NCI-H226 (cell line): ENCODE results near the gene RSPH10B.
"Not testable (repeated sequence)": the region's sequence is repeated elsewhere in the genome, so short reads cannot be mapped to it uniquely, and the experiment has no call there.

Experiments used
- DNase-seq: peaks from one replicate; pipeline ENCODE4 v3.0.0-alpha.2; 2015

The RSPH10B gene

DNA sequence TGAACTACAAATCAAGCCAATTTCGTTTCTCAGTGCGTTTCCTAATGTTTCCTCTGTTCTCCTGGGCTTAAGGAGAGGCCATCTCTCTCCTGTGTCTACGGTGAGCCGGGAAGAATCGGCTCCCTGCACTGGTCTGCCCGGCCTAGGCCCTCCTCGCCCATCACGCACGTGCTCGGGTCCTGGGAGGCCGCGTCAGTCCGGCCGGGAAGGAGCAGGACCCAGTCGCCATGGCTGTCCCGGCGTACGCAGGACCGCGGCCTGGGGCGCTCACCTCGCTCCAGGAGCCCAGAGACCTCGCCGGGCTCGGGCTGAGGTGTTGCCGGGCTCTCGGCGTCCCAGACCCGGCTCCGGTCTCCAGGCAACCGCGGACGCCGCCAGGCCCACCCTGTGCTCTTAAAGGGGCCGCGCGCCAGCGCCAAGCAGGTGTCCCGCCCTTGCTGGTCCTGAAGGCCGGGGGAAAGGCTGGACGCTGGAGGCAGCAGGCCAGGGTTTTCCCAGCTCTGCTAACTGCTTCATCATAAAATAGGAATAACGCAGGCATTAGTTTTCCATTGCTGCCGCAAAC, at the start of gene RSPH10B:
RSPH10B (minus strand) TSS at position 343 of the 565 bp plus-strand sequence. CDS start 3,573 bp downstream, outside the sequence.
- DNase-seq: not testable (repeated sequence)

DNA sequence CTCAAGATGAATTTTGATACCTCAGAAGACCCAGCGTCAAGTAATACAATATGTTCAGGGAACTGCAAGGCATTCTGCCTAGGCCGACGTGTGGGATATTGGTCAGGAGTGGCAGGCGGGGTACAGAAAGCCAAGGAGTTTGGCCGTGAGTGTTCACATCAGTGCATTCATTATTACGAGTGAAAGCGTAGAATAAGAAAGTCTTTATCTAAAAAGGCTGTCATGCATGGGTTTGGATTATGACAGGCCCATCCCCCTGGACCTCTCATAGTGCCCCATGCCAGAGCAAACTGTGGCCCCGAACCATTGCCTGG, 46.1 kb upstream of the RSPH10B start:
- DNase-seq: no peak

DNA sequence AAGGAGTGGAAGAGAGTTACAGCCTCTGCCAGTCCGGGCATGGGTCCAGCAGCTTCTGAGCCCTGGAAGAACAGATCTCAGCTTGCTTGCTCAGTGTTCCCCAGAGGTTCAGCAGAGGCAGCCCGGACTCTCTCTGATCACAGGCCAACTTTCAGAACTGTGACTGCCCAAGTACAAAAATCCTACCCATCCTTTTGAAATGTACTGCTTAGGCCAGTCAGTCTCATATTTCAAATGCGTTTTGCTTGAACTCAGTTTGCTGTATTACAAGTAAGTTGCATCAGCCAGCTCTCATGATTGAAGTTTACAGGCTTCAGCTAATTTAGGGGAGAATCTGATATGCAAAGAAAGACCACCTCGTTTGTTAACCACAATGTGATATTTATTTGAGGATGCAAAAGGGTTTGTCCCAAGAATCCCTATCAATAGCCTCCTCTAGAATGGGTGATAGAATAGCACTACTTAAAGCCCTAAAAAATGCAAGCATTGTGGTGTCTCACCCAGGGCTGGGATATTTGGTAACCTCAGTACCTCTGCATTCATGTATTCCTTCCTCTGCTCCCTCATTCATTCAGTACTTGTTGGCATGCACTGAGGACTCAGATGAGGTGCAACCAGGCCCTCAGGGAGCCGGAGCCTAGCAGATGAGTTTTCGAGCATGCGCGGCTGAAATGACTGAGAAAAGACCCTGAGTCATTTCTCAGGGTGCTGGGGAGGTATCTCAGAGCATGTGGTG, 45.6 kb upstream of the RSPH10B start:
- peak; percentile 23 for DNase-seq

DNA sequence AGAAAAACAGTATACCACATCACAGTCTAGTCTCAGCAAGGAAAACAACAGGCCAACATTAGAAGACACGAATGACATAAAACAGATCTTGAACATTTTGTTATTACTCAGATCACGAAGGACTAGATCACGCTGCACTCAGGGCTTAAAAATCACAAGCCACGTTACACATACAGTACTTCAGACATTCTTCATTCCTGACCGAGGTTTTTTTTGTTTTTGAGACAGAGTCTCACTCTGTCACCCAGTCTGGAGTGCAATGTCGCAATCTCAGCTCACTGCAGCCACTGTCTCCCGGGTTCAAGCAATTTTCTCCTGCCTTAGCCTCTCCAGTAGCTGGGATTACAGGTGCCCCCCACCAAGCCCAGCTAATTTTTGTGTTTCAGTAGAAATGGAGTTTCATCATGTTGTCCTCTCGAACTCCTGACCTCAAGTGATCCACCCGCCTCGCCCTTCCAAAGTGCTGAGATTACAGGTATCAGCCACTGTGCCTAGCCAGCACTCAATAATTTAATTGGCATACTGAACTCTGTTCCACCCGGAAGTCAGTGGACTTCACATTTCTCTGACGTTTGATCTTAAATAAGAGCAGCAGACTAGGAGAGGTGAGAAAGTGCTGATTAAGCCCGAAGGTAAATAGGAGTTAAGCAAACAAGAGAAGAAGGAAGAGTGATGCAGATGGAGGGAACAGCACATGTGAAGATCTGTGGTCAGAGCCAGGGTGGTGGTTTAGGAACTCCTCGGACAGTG, 42.0 kb upstream of the RSPH10B start:
- no peak for DNase-seq

DNA sequence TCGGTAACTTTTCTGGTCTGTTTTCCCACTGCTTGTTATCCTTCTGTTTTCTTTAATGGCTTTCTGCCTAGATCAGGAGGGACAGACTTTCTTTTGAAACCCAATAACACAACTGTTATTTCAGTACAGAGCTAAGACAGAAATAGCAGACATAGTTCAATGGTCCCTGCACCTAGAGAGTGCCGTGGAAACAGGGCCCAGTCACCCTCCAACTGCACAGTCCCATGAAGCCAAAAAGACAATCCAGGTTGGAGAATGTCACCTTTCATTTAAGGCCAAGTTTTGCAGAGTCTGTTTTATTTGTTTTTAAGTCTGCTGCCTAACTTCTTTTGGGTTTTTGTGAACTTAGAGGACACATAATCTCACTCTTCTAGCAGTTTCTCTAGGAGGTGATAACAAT, 41.1 kb upstream of the RSPH10B start:
- no peak for DNase-seq

DNA sequence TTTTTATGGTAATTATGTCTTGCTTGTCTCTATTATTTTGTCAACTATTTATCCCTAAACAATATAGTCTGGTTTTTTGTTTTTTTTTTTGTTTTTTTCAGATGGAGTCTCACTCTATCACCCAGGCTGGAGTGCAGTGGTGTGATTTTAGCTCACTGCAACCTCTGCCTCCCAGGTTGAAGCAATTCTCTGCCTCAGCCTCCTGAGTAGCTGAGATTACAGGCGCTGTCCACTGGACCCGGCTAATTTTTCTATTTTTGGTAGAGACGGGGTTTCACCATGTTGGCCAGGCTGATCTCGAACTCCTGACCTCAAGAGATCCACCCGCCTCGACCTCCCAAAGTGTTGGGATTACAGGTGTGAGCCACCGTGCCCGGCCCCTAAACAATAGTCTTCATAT, 39.9 kb upstream of the RSPH10B start:
- DNase-seq: not testable (repeated sequence)

DNA sequence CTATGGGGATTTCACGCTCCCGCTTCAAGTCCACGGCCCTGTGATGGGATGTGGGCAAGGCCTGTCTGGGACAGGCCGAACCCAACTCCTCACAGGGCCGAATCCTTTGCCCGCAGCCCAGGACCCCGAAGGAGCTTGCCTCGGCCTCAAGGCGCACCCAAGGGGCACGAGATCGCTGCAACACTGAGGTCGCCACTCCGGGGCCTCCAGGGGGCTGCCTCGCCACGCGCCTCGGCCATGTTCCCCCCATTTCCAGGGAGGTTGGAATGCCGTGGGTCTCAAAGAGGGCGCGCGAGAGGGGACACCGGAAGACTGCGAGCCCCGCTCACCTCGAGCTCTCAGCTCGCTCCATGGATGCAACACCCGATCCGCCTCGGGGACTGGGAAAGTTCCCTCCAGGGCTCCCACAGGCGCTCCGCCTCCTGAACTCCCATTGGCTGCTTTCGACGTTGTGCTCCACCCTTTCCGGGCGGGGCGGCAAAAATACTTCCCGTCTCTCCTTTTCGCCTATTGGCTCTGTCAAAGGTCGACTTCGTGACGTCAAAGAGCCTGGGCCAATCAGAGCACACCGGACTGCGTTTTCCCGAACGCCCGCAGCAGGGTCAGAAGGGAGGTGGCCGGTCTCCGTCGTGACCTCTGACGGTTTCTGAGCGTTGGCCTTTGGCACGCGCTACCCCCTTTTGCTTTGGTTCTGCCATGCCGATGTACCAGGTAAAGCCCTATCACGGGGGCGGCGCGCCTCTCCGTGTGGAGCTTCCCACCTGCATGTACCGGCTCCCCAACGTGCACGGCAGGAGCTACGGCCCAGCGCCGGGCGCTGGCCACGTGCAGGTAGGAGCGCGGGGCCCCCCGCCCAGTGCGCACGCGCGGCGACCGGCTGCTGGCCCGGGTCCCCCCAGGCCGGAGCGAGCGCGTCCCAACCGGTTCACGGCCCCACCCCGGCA, 38.5 kb upstream of the RSPH10B start, which contains the start of the genes AIMP2 and PMS2:
AIMP2 (plus strand) TSS at position 605 of the 944 bp plus-strand sequence; CDS start at position 697, 92 bp downstream.
PMS2 (minus strand) TSS at position 382 of the 944 bp plus-strand sequence; CDS start at position 352, 30 bp downstream.
- peak; percentile 100 for DNase-seq

DNA sequence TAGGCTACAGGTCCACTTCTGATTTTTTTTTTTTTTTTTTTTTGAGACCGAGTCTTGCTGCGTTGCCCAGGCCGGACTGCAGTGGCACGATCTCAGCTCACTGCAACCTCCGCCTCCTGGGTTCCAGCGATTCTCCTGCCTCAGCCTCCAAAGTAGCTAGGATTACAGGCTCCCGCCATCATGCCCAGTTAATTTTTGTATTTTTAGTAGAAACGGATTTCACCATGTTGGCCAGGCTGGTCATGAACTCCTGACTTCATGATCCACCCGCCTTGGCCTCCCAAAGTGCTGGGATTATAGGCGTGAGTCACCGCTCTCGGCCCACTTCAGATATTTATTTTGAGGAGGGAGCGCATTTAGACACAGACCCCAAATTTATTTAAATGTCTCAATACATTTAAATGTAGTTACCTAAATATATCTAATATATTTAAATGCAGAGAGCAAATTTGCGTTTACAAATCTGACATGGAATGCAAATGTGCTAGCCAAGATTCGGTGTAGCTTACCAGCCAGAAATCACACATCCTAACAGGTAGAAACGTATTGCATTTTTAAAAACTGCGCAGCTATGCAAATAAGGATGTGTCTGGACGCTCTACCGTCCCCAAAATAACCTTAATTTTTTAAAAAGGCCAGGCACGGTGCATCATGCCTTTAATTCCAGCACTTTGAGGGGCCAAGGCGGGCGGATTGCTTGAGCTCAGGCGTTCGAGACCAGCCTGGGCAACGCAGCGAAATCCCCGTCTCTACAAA, 37.5 kb upstream of the RSPH10B start:
- DNase-seq: not testable (repeated sequence)

DNA sequence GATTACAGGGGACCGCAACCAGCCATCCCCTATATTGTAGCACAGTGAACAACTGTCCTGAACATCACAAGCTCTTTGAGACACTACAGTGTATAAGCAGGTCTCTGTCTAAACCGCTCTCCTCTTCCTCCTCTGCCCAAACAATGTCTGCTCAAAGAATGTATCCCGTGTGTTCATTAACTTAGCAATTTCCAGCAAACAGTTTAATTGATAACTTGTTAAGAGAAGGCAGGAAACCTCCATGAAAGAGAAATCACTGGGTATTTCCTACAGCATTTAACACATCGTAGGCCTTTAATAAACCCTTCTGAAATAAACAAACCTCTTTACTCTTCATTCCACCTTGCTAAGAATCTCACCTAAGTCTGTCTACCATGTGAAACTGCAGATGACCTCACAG, 36.9 kb upstream of the RSPH10B start:
- DNase-seq: no peak

DNA sequence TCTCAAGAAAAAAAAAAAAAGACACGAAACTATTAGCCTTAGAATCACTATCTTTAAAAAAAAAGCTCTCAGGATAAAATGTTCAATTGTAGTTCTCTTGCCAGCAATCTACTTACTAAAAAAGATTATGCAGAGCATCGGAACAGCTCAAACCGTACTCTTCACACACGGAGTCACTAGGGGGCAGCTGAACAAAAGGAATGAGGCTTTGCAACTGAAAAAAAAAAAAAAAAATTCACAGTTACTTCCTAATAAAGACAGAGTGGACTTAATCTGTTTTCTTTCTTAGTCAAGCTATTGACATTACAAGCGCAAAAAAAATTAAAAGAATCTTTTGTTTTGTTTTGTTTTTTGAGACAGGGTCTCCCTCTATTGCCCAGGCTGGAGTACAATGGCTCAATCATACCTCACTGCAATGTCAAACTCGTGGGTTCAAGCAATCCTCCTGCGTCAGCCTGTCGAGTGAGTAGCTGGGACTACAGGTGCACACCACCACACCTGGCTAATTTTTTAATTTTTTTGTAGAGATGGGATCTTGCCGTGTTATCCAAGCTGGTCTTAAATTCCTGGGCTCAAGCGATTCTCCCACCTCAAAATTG, 26.8 kb upstream of the RSPH10B start:
- DNase-seq: peak; percentile 52

DNA sequence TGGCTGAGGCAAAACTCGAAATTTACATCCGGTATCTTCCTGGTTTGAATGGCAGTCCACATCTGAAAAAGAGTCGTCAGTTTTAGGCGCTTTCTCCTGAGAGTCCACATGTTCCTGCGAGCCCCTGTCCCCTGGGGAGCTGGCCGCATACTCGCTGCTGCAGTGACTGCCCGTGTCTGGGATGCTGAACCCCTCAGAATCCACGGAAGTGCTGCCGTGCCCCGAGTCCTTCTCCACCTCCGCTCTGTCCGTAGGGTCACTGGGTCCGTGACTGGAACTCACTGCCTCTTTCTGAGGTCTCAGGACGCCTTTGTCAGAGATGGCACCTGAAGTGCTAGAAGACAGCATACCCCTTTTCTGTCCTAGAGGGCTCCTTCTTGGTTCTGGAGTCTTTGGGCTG, 16.6 kb upstream of the RSPH10B start:
- not testable (repeated sequence) for DNase-seq

DNA sequence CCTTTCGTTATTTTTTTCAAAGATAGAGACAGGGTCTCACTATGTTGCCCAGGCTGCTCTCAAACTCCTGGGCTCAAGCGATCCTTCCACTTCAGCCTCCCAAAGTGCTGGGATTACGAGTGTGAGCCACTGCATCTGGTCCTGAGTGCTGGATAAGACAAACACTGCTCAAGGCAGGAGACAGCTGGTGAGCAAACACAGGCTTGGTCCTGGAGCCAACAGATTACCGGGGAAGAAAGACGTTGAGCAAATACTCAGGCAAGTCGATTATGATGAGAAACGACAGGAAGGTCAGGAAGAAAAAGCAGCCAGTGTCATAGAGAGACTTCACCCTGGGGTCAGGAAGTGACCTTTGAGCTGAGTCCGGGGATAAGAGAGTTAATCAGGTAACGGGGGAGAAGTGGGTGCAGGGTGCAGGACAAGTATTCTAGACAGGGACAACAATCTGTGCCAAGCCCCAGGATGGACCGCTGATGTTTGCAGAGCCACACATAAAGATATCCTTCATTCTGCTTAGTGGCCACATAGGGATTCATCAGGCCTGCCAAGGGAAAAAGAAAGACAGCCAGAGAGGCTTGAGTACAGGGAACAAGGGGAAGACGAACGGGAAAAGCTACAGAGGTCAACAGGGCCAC, 9.3 kb upstream of the RSPH10B start:
- DNase-seq: not testable (repeated sequence)

DNA sequence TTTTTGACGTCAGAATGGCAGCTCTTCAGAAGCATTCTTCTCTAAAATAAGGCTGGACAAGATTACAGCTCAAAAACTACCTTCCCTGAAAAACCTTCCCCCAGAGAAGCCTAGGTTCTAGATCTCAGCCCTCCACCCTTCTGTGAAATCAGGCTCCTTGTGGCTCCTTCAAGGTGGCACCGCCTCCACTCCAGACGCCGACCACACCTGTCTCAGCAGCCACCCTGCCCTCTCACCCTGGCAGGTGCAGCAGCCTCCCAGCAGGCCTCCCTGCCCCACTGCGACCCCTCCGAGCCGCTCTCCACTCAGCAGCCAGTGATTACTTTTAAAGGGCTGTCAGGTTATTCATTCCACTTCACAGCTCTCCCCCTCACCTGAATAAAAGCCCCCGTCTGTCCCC, 3.1 kb upstream of the RSPH10B start:
- DNase-seq: not testable (repeated sequence)

DNA sequence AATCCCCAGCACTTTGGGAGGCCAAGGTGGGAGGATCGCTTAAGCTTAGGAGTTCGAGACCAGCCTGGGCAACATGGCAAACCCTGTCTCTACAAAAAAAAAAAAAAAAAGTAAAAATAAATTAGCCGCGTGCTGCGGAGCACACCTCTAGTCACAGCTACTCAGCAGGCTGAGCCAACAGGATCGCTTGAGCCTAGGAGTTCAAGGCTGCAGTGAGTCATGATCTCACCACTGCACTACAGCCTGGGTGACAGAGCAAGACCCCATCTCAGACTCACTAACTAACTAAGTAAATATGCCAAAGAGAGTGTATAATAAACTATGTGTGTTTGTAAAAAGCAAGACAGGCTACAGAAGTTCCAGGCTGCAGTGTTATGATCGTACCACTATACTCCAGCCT, 6.7 kb downstream of the RSPH10B start:
- not testable (repeated sequence) for DNase-seq

DNA sequence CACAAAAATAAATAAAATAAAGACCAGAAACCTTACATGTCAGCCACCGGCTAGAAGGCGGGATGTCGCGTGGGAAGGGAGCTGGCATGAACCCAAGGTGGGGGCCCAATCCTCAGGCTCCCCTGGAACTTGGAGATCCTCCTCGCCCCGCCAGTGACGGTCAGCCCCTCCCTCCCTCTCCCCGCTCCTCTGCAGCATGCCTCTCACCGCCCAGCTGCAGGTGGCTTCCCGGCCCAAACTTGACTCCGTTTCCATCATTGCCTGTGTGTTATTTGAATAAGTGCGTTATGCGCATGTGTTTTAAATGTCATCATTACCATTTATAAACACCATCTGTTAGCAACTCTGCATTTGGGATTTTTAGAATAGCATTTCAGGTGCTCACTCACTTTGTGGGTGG, 7.3 kb downstream of the RSPH10B start:
- DNase-seq: not testable (repeated sequence)

DNA sequence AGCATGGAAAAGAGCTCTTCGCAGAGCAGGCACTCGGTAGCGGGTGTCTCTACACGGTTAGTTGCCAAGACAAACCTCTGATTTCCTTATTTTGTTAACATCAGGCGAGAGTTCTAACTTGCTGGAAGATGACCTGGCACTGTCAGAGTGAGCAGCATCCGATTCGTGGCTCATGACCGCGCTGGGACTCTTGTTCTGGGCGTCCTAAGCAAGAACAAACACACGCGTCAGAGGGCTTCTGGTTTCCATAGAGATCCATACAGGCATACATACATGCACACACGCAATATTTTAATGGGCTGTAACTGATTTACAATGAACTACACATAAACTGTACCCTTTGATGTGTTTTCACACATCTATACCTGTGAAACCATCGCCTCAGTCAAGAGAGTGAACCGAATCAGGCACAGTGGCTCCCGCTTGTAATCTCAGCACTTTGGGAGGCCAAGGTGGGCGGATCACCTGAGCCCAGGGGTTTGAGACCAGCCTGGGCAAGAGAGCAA, 35.5 kb downstream of the RSPH10B start:
- not testable (repeated sequence) for DNase-seq

DNA sequence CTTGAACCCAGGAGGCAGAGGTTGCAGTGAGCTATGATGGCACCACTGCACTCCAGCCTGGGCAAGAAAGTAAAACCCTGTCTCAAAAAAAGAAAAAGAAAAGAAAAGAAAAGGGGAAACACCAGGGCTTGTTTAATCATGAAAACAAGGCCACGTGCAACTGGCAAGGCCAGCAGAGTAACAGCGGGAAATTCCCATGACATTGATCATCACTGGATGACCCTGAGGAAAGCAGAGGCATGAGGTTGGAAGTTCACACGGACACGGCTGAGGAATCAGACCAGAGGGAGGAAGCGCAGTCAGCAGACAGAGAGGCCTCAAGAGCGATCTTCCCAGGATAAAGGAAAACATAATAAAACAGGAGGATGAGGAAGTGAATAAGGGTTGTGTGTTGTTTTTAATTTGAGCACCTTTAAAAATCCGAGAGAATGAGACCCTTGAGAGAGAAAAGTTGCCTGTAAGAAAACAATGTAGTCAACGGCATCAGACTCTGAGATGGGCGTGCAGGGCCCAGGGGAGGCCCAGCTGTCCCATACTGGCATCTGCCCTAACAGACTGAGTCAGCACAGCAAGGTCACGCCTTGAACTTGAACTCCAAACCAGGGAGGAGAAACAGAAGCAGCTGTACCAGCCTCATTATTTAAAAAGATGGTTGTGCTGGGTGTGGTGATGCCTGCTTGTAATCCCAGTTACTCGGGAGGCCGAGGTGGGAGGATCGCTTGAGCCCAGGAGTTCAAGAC, 38.4 kb downstream of the RSPH10B start:
- peak; percentile 2 for DNase-seq

DNA sequence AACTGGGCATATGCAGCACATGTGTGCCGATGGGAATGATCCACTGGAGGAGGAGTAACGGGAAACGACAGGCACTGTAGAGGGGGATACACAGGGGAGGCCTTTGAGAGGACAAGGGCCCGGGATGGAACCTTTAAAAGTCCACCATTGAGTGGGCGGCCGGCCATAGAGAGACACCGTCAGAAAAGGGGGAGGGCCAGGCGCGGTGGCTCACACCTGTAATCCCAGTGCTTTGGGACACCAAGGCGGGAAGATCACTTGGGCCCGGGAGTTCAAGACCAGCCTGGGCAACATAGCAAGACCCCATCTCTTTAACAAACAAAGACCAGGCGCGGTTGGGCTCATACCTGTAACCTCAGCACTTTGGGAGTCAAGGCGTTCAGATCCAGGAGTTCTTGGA, 39.2 kb downstream of the RSPH10B start:
- not testable (repeated sequence) for DNase-seq

DNA sequence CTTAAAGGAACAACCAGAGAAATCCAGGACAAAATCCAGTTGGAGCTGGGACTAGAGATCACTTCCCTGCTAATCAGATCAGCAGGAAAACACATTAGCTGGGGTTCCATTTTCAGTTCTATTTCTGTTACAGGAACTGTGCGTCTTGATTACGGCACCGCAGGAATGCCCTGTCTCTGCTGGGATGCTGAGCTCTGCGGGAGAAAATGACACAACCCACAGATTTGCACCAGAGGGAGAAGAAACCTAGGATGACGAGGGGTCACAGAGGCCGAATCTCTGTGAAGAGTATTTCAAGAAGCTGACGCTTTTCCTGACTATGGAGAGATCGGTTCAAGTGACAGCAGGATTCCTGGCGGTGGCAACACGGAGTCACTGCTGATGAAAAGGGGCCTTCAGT, 40.2 kb downstream of the RSPH10B start:
- DNase-seq: not testable (repeated sequence)
